Tibial nerve (tissue), 4 donors: ENCODE data around the gene PDHX. TPM values are rescaled to one million over a fixed set of nuclear protein-coding genes. Genes with fewer than 3 reads are reported as not detected.

Experiments used
- DNase-seq, 2 donors: peaks; one replicate each; pipeline ENCODE4 v3.0.0-alpha.2; 2019; ENCODE audit warnings: low spot score in 2 of 2
- H3K27ac ChIP-seq, 4 donors: fragments of 200-600 bp; sonication (generic) in 3 of 4; one replicate each; pipeline ENCODE4 v1.5.1; 2017 to 2019; ENCODE audit warnings: mild to moderate bottlenecking in 1 of 4
- H3K27me3 ChIP-seq, 2 donors: fragments of 200-600 bp; sonication (generic) in 1 of 2; one replicate each; pipeline versions ENCODE4 v1.5.1 to v1.6.0; 2017 to 2019
- H3K36me3 ChIP-seq, 3 donors: fragments of 200-600 bp; sonication (generic); one replicate each; pipeline ENCODE4 v1.5.1; 2018 to 2019
- H3K4me1 ChIP-seq, 4 donors: fragments of 200-600 bp; sonication (generic) in 3 of 4; one replicate each; pipeline ENCODE4 v1.5.1; 2017 to 2019
- H3K4me3 ChIP-seq, 4 donors: fragments of 200-600 bp; sonication (generic) in 3 of 4; one replicate each; pipeline ENCODE4 v1.5.1; 2017 to 2019; ENCODE audit warnings: mild to moderate bottlenecking in 1 of 4, moderate library complexity in 1 of 4
- H3K9me3 ChIP-seq, 4 donors: fragments of 200-600 bp; sonication (generic) in 3 of 4; one replicate each; pipeline ENCODE4 v1.5.1; 2017 to 2019
- CTCF ChIP-seq, 5 experiments: fragments of 200-600 bp in 3 of 5; fragments of 450-650 bp in 2 of 5; sonication (generic) in 3 of 5; IDR thresholded peaks; one replicate each; pipeline ENCODE4 v1.5.1; 2016 to 2019; ENCODE audit warnings: antibody characterized with exemption in 5 of 5, mild to moderate bottlenecking in 3 of 5, moderate library complexity in 2 of 5
- EP300 ChIP-seq, 2 donors: sonication (generic); formaldehyde crosslinking; IDR thresholded peaks; one replicate each; pipeline ENCODE4 v1.6.1; 2017; ENCODE audit warnings: antibody characterized with exemption in 2 of 2, mild to moderate bottlenecking in 1 of 2
- POLR2A ChIP-seq, 2 donors: fragments of 450-650 bp; IDR thresholded peaks; one replicate each; pipeline ENCODE4 v1.6.1; 2017; ENCODE audit warnings: antibody characterized with exemption in 2 of 2, mild to moderate bottlenecking in 2 of 2, moderate library complexity in 2 of 2
- WGBS, 2 donors: methylation state at CpG; one replicate each; pipeline ENCODE4 v1.1.5; 2018; 5-methylcytosine and 5-hydroxymethylcytosine counted together
- total RNA-seq, 4 donors: library from RNA; depleted of rRNA; stranded (reverse); fragments of >200 nt; gene quantifications; one replicate each; pipeline ENCODE4 v1.1.0, GENCODE V29; 2016

Gene PDHX
- total RNA-seq, 4 donors from 2014 or later = 18.8 to 30.6 (median 23.2) TPM

- WGBS, 2 donors = 94% methylated on average over 5 of the region's 5 CpGs
Measured at GRCh38 chr11:34899633-34900016, 16.8 kb upstream of the PDHX start.

GRCh38 chr11:34904421-34904955, 11.9 kb upstream of the PDHX start:
- WGBS, 2 donors = 74% methylated on average over 3 of the region's 3 CpGs
- Histone ChIP-seq H3K4me3 (no peak overlapping the region), H3K27ac (no peak overlapping the region), H3K4me1 (no peaks in the 10 kb centered on the region), H3K27me3 (no peaks in the 10 kb centered on the region), H3K9me3 (peaks cover 0 to 31% (median 9%) of the 10 kb centered on the region in 4 donors), H3K36me3 (peaks cover 0 to 30% (median 0%) of the 10 kb centered on the region in 3 donors)
- DNase-seq = no peak
- no peak for TF ChIP-seq POLR2A (IDR thresholded peaks at IDR 0.05)
- TF ChIP-seq CTCF (IDR thresholded peaks at IDR 0.05) = no peak
- no peak for TF ChIP-seq EP300 (IDR thresholded peaks at IDR 0.05)

More at GRCh38 chr11:34899633-34900016, 16.8 kb upstream of the PDHX start:
- Histone ChIP-seq H3K27me3 (no peaks in the 10 kb centered on the region), H3K36me3 (peaks cover 0 to 23% (median 0%) of the 10 kb centered on the region in 3 donors), H3K4me1 (no peaks in the 10 kb centered on the region), H3K27ac (no peak overlapping the region), H3K9me3 (peaks cover 0 to 47% (median 15%) of the 10 kb centered on the region in 4 donors), H3K4me3 (no peak overlapping the region)
- no peak for DNase-seq
- TF ChIP-seq CTCF (IDR thresholded peaks at IDR 0.05) (no peak), POLR2A (IDR thresholded peaks at IDR 0.05) (no peak), EP300 (IDR thresholded peaks at IDR 0.05) (no peak)

GRCh38 chr11:34905666-34906065, 10.8 kb upstream of the PDHX start:
- Histone ChIP-seq H3K36me3 (peaks cover 0 to 26% (median 0%) of the 10 kb centered on the region in 3 donors), H3K9me3 (peaks cover 0 to 19% (median 0%) of the 10 kb centered on the region in 4 donors), H3K4me1 (no peaks in the 10 kb centered on the region), H3K4me3 (no peak overlapping the region), H3K27me3 (no peaks in the 10 kb centered on the region), H3K27ac (no peak overlapping the region)
- 91 to 95% methylated on average over 7 of the region's 7 CpGs for WGBS, 2 donors
- TF ChIP-seq EP300 (IDR thresholded peaks at IDR 0.05) = no peak
- no peak for TF ChIP-seq POLR2A (IDR thresholded peaks at IDR 0.05)
- no peak for TF ChIP-seq CTCF (IDR thresholded peaks at IDR 0.05)
- no peak for DNase-seq

GRCh38 chr11:34907934-34908593, 8.4 kb upstream of the PDHX start:
- Histone ChIP-seq H3K4me1 (peaks cover 0 to 3% (median 0%) of the 10 kb centered on the region in 4 donors), H3K27me3 (no peaks in the 10 kb centered on the region), H3K27ac (no peak overlapping the region), H3K9me3 (no peaks in the 10 kb centered on the region), H3K4me3 (no peak overlapping the region), H3K36me3 (peaks cover 0 to 17% (median 0%) of the 10 kb centered on the region in 3 donors)
- 69 to 81% methylated on average over 3 of the region's 3 CpGs for WGBS, 2 donors
- TF ChIP-seq POLR2A (IDR thresholded peaks at IDR 0.05) = no peak
- no peak for TF ChIP-seq CTCF (IDR thresholded peaks at IDR 0.05)
- TF ChIP-seq EP300 (IDR thresholded peaks at IDR 0.05) = no peak
- DNase-seq = no peak

- no peak for TF ChIP-seq CTCF (IDR thresholded peaks at IDR 0.05)
- no peak for TF ChIP-seq POLR2A (IDR thresholded peaks at IDR 0.05)
- TF ChIP-seq EP300 (IDR thresholded peaks at IDR 0.05) = no peak
- no peak for DNase-seq
- 70 to 84% methylated on average over 6 of the region's 6 CpGs for WGBS, 2 donors
- peaks cover 0 to 3% (median 0%) of the 10 kb centered on the region in 4 donors for H3K4me1 ChIP-seq
- H3K27me3 ChIP-seq = no peaks in the 10 kb centered on the region
- H3K9me3 ChIP-seq = no peaks in the 10 kb centered on the region
- H3K36me3 ChIP-seq = peaks cover 0 to 24% (median 0%) of the 10 kb centered on the region in 3 donors
- no peak overlapping the region for H3K4me3 ChIP-seq
- no peak overlapping the region for H3K27ac ChIP-seq
Measured at GRCh38 chr11:34909415-34909814, 7.0 kb upstream of the PDHX start.
